ENCODE data around the gene RNF152.

GRCh38 chr18:61820882-61821281 lies 71.9 kb downstream of the RNF152 start:
- TF ChIP-seq EP300 (IDR thresholded peaks at IDR 0.05) (no peak), POLR2A (IDR thresholded peaks at IDR 0.05) (no peak)
